HuH-7 (cell line): Measurements from ENCODE around the gene EFHC1.

Source experiments
- DNase-seq: peaks from one replicate; pipeline ENCODE4 v3.0.0; 2011; ENCODE audit warnings: low spot score

Gene EFHC1

DNA sequence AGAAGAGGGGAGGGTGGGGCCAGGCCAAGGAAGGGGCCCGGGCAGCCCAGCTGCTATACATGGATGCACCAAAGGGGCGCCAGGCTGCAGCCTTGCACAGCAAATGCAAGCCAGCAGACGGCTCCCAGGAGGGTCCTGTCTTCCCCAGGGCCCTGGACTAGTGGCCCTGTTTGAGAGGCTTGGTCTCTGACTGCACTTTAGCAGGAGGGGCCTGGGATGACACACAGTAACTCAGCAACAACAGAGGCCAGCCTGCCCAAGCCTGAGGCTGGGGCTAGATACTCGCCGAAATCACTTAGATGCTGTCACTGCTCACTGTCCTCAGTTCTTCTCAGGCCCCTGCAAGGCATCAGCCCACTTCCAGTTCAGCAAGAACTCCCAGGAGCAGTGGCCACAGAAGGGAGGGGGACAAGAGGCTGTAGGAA is 83.2 kb downstream of the EFHC1 start:
- no peak for DNase-seq

DNA sequence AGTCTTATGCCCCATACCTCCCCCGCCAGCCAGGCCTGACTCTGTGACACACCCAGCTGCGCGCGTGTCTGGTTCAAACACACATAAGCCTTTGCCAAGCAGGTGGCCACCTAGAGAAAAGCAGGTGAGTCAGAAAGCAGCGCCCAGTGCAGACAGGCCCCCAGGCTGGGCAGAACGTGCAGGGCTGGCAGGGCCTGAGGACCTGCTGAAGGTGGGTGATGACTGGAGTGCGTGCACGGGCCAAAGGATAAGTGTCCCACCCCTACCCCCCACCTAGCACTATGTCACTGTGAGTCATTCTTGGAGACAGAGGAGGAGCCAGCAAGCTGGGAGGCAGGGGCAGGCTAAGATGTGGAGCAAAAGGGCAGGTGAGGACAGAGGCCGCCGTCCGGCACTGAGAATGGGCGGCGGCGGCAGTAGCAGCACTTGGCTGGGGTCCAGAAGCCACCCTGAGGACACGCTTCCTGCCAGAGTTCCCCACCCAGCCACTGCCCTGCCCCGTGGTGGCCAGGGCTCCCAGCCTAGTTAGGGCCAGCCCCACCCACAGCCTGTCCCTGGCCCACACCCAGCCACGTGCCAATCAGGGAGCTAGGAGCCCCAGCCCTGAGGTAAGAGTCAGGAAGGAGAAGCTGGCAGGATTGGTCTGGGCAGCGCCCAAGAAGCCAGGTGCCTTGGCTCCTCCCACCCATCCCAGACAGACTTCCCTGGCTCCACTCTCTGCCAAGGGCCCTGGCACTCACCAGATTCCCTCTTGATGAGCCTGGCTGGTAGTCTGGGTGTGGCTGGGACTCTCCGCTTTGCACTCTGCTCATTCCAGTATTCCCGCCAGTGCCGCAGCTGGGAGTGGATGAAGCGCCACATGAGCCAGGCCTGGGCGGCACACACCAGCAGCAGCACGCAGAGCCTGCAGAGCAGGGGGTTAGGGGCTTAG is 84.0 kb downstream of the EFHC1 start:
- no peak for DNase-seq

DNA sequence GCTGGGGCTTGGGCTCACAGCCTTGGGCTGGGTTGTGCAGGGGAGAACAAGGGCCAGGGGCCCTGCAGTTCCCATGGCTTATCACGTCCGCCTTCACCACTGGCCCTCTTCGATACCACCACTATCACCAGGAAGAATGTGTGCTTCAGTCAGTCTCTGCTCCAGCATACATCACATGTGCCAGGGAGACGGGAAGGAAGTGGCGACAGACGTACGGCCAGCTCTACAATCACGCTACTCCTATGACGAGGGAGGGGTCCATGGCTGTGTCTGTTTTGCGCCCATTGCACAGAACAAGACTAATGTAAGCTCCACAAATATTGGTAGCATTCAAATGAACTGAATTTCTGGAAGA is 84.6 kb downstream of the EFHC1 start:
- DNase-seq: no peak

DNA sequence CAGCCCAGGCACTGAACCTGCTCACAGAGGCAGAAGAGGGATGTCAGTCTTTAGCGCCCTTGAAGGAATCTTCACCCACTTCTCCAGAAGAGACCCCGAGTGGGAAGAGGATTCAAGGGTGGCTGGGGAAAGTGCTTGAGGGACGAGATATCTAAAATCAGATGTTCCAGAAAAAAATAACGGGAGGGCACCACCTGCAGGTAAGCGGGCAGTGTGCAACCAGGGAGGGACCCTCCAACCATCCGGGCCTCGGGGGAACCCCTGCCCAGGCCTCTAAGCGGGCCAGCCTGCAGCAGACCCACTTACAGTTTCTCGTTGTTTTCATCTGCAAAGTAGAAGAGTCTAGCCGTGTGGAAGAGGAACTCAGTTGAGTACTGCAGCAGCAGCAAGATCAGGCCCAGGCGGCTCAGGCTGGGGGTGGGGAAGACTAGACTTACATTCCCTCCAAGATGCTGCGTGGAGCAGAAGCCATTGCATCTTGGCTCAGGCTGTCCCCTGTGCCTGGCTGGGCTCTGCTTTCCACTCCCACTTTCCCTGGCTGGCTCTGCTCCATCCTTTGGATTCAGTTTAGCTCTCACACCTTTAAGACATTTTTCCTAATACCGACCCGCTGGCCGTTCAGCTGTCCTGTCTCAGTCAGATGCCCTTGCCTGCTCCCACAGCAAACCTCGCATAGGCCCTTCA is 85.7 kb downstream of the EFHC1 start:
- DNase-seq: no peak

DNA sequence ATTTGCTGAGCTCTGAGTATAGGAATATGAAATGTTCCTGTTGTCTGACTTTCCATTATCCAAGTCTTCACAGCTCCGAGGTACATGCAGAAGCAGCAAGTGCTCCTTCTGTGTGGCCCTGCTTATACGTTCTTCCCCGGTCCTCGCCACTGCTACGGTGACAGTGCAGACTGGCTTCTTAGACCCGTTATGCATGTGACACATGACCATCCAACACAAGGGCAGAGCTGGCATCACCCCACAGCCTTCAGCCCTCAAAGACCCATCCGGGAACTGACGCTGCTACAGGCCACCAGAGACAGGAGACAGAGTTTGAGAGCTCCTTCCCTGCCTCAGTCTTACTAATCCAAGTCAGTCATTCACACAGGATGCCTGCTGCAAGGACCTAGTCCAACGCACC is 86.3 kb downstream of the EFHC1 start:
- no peak for DNase-seq

DNA sequence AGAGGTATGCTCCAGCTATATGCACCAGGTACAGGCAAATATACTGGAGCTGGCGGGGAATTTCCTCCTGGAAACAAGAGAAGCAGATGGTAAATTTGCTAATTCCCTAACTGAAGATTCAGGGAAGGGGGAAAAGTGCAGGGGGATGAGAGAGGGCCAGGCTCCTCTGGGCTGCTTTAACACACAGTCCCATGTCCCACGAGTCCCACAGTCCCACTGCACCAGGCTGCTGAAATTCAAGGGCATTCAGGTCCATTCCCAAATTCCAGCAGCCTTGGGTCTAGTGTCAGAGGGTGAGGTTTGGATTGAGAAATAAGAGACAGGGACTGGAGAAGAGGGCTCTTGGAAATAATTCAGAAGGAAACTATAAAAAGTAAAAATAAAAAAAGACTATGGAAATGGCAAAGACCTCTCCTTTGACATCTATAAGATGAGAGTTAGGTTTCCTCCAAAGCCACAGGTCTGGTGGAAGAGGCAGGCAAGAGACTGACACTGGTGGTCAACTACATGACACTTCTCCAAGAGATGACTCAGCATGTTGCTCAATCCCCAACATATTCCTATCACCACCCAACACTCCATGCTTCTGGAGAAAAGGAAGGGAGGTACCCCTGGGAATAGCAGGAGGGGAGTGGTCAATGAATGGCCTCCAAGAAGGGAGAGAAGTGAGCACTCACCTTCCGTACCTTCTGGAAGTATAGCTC is 87.6 kb downstream of the EFHC1 start:
- no peak for DNase-seq

DNA sequence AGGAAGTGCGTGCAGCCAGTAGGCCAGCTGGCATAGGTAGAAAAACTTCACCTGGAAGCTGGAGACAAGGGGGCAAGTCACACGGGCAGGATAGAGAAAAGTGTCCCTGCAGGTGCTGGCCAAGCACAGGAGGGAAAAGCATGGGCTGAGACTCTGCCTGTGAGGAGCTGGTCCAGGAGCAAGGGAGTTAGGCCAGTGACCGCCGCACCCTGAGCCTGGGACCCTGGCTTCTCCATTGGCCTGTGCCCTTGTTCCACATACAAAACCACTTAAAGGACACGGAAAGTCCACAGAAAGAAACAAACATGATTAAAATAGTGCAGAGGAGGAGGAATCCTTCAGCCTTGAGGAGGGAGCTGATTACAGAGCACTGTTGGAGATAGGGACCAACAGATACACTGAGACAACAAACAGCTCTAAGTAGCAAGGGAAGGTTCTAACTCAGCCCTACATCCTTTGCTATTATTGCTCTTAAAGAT is 88.2 kb downstream of the EFHC1 start:
- DNase-seq: no peak

DNA sequence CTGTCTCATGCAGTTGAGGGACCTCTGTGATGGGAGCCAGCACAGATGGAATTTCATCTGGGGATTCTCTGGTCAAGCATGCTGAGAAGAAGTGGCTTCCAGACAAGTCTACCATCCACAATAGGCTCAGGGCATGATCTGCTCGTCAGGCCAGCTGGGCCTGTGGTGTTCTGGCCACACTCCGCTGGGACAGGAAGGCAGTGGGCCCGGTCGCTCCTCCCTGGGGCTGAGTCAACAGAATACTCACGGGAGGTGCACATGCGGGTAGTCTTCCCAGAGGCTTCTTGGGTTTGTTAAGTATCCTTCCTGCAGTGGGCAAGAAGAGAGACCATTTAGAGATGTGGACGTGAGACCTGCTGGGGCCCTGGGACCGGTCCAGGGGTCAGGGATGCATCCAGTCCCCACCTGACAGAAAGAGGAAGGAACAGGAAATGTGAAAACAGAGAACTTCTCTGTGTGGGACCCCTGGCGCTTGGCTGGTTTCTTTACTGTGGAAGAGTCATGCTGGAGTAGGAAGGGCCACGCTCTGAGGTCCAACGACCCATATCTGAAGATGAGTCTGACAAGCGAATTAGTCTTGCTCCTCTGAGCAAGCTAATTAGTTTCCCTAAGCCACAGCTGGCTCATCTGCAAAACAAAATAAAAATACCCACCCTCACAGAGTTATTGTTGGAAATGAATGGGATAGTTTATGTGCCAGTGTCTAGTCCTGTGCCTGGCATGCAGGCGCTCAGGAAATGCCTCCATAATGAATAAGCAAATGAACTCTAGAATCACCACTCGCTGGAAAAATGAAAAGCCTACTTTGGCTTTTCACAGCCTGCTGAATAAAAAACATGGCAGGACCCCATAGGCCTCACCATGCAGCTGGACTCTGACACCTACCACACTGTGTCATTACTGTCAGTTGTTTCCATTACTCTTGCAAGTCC is 89.4 kb downstream of the EFHC1 start:
- DNase-seq: no peak

DNA sequence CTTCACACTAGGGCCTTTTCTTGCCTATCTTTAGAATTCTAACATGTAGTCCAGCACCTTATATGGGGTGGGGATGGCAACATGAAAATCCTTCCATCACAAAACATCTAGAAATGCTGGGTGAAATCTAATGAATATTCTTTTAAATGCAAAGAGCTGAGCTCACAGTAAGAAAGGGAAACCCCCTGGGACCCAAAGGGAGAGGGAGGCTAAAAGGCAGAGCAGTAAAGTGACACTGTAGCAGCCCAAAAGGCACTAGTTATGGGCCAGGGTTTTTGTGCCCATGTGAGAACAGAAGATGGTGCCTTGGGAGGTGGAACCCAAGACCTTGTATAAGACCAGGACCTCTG is 90.0 kb downstream of the EFHC1 start:
- no peak for DNase-seq

DNA sequence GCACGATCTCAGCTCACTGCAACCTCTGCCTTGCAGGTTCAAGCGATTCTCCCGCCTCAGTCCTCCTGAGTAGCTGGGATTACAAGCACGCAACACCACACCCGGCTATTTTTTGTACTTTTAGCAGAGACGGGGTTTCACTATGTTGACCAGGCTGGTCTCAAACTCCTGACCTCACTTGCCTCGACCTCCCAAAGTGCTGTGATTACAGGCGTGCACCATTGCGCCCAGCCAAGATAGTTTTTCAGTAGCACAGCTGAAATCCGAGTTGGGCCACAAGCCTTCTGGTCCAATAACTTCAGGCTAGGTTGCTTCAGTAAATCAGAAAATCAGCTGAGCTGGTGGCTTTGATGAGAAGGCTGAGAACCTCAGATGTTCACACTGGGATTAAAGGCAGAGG is 91.0 kb downstream of the EFHC1 start:
- DNase-seq: no peak

GRCh38 chr6:52511572-52512151 is 91.5 kb downstream of the EFHC1 start:
- no peak for DNase-seq

- no peak for DNase-seq
Measured at GRCh38 chr6:52512199-52512598, 92.1 kb downstream of the EFHC1 start.

- no peak for DNase-seq
Measured at GRCh38 chr6:52513464-52513863, 93.3 kb downstream of the EFHC1 start.

GRCh38 chr6:52513896-52514295 is 93.8 kb downstream of the EFHC1 start:
- DNase-seq: no peak

DNA sequence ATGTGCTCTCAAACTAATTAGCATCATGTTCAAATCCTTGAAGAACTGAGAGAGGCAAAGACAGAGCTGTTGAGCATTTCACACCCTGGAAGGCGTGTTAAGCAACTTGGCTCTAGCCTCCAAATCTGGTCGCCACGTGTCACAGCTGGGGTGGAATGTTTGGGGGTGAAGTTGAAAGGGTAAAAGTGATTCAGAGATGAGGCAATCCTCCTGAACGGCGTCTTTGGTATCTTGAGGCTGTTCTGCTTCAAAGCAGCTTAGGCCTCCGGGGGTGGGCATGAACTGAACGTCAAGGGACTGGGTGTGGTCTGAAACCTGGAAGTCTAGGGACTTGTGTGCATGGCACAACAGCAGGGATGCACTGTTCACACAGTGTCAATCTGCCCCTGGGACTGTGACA is 94.4 kb downstream of the EFHC1 start:
- DNase-seq: no peak

DNA sequence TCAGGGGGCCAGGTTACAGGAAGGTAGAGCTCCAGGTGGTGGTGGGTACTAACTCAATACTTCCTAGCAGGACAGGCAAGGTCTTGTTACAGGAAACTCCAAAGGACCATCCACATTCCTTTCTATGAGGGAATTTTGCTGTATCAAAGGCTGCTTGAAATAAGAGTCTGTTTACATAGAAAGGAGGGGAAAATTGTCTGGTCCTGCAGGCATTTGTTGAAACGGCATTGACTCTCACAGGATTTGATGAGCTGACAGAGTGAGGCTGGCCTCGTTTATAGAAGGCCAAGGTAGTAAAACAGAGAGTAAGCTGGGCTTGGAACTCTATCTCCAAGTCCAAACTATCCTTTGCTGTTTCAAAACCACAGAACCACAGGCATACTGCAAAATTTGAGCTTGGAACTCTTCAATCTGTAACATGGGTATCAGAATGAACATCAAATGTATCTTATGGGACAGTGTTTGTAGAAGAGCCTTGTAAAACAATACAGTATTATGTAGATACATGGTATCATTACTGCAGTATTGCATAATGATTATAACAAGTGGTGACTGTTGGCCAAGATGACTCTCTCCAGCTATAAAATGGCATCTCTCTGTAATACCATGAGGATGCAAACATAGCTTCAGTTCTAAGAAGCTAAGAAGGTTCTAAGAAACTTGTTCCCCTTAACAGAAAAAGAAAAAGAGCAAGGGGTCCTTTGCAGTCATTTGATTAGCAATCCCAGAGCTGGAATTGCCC is 95.2 kb downstream of the EFHC1 start:
- no peak for DNase-seq

- DNase-seq: no peak
Measured at GRCh38 chr6:52516269-52516668, 96.1 kb downstream of the EFHC1 start.

DNA sequence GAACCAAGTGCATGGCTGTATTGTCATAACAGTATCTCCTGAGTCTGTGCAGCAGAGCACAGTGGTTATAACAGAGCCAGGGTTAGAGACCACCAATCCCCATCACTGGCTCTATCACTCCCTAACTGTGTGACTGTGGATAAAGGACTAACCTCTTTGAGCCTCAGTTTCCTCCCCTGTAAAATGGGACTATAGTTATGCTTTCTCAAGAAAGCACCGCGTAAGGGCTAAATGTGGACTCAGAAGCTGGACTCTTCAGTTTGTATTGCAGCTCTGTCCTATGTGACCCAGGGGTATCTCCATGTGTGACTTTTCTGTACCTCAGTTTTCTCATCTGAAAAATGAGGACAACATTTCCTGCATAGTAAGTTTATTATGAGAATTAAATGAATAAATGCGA is 96.8 kb downstream of the EFHC1 start:
- no peak for DNase-seq

DNA sequence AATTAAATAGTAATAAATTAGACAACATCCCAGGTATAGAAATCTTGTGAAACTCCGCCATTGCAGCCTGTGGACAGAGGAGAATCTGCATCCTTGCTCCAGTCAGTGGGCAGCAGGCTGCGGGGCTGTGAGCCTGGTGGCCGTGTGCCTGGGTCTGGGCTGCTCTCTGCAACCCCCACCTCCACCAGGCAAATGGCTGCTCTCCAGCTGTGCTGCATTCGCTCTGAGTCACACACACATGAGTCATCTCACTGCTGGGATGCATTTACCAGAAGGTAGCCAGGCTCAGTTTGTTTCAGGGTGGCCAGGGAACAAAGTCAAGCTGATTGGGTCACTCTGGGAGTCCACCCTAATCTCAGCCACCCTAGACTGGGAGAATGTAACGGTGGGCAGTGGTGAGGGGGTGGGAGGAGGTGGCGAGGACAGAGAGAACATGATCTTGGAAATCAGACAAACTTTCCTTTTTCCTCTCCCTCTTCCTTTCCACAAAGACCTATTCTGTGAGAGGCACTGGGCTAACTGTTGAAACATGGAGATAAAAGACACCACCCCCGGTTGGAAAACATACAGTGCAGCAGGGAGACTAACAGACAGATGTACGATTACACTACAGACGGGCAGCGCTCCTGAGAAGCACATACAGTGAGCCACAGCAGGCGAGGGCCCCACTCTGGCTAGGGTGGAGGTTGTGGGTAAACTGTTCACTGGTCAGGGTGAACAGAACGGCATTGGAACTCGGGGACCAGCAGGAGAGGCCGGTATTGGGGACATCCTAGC is 97.5 kb downstream of the EFHC1 start:
- DNase-seq: peak; percentile 47
